NCI-H187 treated with DMSO at 0.1 percent for 48 hours (cell line): ENCODE data around the gene ADAM10.

Experiments
- DNase-seq: peaks from one replicate; lab custom pipeline; 2025; lab: John Stamatoyannopoulos, UW

The ADAM10 gene

DNA sequence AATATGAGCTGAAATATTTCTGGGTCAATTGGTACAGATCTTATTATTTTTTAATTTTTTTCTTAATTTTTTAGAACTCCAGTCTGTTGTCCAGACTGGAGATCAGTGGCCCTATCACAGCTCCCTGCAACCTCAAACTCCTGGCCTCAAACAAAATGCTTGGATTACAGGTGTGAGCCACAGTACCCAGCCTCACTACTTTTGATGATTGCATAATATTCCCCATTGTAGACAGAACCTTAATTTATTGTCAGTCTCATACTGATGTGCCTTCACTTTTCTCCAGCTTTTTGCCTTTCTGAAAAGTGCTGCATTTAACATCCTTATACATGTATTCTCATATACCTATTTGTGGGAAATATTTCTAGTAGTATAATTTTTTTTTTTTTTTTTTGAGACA, 172.8 kb downstream of the ADAM10 start:
- no peak for DNase-seq

DNA sequence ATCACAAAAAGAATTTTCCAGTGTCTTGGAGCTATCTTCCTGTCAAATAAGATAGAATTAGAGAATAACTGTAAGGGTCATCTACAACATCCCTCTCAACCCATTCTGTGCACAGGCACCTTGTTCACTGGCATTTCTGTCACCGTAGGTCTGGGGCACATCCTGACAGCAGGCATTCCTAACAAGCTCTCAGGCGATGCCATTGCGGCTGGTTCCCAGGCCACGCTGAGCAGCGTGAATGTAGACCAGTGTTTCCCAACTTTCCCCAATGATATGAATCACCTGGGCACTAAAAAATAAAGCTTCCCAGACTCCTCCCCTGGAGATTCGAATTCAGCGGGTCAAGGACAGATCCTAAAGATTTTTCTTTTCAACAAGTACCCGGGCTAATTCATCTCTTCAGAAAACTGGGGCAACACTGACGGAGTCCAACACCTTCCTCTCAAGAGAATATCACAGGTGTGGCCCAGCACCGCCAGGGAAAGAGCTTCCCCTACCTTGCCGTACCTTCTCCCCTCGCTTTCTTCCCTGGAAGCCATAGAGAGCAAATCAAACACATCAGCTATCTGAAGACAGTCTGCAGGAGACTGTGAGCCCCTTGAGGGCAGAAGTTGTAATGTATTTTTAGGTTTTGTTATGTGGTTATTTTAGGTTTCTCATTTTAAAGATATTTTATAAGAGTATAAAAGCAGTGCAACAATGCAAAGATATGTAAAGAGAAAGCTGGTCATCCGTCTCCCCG, 174.3 kb downstream of the ADAM10 start:
- no peak for DNase-seq

DNA sequence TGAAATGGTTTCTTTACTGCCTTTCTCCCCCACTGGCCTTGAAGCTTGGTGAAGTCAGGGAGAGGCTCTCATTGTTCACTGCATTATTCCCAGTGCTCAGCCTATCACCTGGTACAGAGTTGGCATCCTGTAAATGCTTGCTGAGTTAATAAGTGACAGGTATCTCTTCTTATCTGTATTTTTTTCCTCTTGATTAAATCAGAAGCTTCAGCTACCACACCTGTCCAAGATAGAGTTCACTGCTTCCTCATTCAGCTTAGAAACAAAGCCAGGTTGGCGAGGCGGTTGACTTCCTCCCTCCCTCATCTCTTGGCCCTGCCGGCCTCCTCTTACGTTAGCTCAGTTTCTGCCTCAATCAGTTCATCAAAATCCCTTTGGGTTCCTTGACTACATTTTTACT, 174.9 kb downstream of the ADAM10 start:
- no peak for DNase-seq

DNA sequence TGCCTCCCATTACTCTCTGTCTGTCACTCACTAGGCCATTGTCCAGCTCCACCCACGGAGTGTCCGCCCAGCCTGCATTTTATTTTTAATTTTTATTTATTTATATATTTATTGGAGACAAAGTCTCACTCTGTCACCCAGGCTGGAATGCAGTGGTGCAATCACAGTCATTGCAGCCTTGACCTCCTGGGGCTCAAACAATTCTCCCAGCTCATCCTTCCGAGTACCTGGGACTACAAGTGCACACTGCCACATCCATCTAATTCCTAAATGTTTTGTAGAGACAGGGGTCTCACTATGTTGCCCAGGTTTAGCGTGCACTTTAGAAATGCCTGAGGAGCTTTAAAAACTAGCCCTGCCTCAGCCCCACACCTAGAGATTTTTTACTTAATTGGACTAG, 176.2 kb downstream of the ADAM10 start:
- DNase-seq: no peak

DNA sequence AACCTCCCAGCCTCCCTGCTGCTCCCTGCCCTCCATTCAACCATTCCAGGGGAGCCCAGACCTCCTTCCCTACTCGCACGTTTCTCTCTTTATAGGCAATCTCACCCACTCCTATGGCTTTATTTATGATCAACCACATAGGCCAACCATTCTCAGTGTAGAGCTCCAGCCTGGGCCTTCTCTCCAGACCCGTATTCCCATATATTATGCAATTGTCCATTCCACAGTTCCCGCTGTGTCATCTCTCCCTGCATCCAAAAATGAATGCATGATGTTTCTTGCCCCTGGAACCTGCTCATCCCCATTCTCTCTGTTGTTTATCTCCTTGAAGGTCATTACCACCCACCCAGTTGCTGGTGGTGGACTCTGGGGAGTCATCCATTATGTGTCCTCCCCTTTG, 177.0 kb downstream of the ADAM10 start:
- no peak for DNase-seq

DNA sequence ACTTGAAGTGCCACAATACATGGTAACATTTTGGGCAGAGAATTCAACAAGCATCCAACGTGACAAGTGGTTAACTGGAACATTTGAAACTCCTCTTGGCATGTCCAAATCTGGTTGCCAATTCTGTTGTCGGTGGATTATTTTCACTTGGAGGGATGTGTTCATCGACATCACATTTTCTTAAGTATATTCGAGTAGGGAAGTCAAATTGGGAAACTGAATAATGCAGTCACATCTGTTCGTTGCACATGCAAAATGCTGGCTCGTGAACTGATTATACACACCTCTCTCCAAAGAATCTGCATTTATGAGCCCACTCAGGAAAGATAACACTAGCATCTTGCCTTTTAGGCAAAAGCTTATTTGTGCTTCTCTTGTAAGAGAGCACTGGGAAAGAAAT, 178.0 kb downstream of the ADAM10 start:
- no peak for DNase-seq

DNA sequence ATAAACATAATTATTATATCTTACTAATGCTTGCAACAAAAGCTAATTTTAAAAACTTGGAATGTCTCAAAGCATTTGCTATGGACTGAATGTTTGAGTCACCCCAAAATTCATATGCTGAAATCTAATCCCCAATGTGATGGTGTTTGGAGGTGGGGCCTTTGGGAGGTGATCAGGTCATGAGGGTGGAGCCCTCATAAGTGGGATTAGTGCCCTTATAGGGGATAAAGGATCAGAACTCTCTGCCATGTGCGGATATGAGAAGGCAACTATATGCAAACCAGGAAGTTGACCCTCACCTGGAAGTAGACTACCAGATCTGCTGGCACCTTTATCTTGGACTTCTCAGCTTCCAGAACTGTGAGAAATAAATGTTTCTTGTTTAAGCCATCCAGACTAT, 180.1 kb downstream of the ADAM10 start:
- DNase-seq: no peak

DNA sequence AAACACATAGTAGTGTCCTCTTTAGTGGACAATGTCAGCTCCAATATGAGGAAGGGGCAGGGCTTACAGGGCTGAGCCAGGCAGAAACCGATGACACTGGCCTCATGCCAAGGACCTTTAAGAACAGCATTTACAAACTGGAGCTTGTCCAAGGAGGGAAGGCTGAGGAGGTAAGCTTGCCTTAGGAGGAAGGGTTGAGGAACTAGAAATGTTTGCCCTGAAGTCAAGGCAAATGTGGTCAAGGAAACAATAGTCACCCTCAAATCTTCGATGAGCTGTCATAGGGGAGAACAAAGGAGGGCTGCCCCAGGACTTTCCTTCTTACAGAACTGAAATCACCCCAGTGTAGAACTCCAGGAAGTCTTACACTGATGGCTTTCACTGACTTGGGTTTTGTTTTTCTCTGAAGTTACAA, 181.3 kb downstream of the ADAM10 start:
- no peak for DNase-seq

DNA sequence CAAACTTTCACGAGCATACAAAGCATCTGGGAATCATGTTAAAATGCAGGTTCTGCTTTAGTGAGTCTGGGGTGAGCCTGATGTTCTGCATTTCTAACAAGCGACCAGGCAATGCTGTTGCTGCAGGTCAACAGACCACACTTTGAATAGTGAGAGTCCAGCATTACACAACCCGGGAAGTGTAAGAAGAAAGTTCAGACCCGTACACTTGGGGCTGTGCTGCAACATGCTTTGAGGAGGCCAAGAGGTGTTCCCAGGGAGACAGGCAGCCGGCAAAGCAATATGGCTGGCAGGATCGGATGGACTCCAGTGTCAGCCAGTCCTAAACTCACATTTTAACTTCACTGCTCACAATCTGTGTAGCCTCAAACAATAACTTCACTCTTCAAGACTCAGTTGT, 183.5 kb downstream of the ADAM10 start:
- DNase-seq: no peak

DNA sequence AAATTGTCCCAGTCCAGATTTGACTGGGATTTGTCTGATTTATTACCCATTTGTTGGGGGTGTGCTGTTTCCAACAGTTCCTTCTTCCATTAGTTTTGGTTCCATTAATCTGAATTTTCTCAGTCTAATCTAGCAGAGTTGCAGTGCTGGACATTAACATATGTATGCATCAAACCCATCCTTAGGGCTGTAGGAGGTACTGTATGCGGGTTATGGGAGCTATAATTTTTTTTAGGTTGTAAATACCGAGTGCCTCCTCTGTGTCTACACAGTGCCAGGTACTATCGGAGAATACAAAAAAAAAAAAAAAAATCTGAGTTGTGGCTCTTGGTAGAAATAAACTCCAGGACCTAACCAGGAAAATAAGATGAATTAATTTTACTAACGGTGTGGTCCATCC, 183.9 kb downstream of the ADAM10 start:
- no peak for DNase-seq

DNA sequence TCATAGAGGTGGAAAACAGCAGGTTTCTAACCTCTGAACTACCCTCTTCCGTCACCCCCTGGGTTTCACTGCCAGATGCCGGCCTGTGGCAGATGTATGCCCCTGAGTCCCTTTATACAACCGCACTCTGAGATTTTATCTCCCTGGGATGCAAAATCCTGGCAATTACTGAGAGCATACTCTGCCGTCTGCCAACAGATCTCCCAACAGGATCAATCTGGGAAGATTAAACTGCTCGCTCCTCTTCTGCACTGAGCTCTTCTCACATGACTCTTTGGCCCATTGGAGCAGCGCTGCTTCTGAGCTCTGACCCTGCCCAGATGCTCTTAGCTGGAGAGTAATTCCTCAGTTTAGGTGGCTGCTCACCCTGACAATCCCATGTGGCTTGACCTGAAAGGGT, 184.5 kb downstream of the ADAM10 start:
- DNase-seq: no peak

DNA sequence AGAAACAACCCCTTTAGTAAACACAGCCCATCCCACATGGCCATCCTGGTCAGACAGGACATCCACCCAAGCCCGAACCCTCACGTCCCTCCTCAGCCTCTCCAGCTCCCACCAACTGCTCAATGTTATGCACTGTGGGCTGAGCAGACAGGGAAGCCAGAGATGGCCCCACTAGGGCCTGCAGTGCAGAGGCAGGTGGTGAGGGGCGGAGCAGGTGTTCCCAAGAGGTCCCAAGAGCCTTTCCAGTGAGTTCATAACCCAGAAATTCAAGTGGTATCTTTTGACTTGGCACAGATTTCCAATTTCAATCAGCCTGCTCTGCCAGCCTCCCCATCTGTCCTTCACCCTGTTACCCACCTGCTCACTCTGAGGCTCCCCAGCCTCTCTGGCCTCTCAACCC, 187.4 kb downstream of the ADAM10 start:
- peak; percentile 4 for DNase-seq

DNA sequence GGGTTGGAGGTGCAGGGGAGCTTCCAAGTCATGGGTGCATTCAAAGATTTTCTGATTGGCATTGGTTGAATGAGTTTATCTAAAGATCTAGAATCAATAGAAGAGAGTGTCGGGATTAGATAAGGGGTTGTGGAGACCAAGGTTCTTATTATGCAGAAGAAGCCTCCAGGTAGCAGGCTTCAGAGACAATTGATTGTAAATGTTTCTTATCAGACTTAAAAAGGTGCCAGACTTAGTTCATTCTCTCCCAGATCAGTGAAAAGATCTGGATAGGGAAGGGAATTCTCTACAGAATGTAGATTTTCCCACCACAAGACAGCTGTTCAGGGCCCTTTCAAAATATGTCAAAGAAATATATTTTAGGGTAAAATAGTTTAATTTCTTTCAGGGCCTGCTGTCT, 188.2 kb downstream of the ADAM10 start:
- DNase-seq: no peak

DNA sequence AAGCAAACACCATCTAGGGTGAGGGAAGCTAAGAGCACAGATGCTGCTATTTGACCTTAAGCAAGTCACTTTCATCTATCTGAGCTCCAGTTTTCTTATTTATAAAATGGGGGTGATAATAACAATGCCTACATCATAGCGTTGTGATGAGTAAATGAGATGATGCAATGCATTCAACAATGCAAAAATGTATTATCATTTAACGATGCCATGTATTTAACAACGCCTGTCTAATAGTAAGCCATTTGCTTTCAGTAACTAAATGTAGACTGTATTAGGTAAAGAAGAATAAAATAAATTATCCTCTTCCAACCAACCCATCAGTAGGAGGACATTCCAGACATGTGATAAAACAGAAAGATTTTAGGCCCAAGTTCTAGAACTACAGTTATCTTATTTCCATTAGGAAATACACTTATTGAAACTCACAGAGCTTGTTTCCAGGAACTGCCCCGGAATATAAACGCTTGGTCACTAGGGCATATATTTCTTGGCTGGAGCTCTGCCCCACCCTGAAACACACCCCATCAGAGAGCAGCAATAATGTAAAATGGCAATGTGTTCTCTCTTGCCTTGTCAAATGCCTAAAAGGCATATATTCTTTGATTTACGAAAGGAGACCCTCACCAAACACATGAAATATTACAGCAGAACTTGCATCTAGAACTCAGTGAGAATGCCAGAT, 189.5 kb downstream of the ADAM10 start:
- no peak for DNase-seq

DNA sequence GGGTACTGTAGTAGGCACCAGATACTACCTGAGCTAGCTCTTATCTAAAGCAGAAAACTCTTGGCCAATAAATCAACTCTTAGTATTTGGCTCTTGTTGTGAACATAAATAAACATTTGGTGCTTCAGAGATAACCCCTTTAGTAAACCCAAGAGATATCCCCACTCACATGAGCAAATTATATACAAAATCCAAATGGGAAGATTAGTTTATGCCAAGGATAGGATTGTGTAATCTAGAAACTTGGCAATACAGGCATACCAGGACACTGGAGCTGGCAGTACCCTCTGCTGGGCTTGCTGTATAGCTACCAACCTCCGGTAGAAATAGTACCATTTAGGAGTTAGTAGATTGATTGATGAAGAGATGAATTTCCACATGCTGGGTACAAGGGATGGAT, 190.7 kb downstream of the ADAM10 start:
- no peak for DNase-seq

DNA sequence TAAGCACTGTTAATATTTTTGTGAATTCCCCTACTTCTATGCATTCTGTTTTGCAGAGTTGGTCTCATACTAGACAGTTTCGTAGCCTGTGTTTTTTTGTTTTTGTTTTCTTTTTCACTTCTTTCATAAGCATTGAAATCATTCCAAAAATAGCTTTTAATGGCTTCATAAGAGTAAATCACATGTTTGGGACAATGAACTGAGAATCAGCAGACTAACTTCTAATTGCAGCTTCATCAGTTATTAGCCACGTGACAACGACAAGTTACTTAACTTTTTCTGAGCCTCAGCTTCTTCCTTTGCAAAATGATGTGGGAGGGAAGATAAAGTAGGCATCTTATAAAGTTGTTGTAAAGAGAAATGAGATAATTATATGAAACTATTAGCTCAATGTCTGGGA, 193.0 kb downstream of the ADAM10 start:
- no peak for DNase-seq

DNA sequence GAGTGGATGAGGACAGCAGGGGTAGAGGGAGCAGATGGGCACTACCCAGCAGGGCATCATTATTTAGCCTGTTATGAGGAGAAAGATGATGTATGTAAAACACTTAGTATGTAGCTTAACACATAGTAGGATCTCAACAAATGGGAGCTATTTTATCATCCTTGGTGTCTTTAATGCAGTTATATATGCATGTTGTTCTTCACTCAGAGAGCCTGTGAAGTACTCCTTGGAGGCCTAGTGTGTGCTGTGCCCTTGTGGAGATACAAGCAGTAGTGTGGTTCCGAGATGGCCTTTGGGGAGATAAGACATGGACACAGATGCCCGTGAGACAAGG, 193.5 kb downstream of the ADAM10 start:
- DNase-seq: no peak

DNA sequence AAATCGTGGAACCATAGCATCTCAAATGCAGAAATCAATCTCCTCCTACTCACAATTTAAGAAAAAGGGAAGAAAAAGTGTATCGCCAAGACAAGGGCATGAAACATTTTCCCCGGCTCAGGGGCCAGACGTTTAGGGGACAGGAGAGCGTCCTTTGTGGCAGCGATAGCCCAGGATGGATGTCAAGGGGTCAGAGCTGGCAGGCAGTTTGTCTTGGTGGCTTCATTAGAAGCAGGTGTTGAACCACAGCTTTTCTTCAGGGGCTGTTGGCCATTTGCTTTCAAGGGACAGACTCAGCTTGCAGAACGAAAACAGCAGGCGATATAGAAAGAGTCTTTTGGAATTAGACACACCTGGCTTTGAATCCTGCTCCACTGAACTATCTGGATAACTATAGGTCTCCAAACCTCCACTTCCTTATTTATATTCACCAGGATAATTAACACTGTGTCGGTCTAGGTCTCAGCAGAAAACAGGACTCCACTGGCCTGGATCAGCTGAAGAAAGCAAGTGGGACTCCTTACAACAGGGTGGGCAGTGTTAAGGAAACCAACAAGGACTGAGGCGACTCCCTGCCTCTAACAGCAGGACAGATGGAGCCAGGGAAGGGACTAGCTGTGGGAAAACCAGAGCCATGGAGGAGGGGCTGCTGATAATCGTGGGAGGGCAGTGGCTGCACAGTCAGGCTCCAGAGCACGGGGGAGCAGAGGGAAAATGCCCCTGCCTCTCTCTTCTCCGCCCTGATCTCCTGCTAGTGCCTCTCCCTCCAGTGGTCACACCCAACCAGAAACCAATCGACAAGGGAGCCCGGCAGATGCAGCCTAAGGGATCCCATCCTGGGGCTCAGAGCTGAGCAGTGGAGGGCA, 194.1 kb downstream of the ADAM10 start:
- no peak for DNase-seq

DNA sequence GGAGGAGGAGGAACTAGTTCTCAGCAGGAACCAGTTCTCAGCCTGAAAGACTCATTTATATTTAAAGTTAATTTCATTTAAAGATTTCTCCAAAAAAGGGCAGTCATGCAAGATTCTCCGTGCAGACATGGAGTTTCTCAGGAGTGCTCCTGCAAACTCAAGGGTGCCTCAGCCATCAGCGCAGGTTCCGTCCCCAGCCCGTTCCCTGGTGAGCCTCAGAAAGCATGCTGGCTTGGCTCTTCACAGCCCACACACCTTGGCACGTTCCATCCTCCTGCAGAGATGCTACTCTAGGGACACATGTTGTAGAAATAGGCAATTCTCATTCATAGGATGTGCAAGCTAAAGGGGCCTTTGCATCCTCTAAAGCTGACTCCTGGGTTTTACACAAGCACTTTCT, 194.7 kb downstream of the ADAM10 start:
- DNase-seq: no peak

DNA sequence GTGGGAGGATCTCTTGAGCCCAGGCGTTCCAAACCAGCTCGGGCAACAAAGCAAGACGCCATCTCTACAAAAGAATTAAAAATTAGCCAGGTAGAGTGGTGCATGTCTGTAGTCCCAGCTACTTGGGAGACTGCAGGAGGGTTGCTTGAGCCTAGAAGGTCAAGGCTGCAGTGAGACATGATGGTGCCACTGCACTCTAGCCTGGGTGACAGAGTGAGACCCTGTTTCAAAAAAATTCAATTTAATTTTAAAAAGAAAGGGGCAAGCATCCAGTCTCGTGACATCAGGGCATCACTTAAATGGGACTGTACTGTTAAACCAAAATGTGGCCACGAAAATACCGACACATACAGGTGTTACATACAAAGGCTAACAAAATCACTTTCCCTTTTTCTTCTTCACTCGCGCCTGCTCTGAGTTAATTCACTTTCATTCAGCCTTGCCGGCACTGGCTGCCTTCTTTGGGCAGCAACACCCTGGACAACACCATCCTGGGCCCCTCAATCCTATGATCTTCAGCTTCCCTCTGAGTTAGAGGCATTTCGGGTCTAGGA, 196.1 kb downstream of the ADAM10 start:
- no peak for DNase-seq

DNA sequence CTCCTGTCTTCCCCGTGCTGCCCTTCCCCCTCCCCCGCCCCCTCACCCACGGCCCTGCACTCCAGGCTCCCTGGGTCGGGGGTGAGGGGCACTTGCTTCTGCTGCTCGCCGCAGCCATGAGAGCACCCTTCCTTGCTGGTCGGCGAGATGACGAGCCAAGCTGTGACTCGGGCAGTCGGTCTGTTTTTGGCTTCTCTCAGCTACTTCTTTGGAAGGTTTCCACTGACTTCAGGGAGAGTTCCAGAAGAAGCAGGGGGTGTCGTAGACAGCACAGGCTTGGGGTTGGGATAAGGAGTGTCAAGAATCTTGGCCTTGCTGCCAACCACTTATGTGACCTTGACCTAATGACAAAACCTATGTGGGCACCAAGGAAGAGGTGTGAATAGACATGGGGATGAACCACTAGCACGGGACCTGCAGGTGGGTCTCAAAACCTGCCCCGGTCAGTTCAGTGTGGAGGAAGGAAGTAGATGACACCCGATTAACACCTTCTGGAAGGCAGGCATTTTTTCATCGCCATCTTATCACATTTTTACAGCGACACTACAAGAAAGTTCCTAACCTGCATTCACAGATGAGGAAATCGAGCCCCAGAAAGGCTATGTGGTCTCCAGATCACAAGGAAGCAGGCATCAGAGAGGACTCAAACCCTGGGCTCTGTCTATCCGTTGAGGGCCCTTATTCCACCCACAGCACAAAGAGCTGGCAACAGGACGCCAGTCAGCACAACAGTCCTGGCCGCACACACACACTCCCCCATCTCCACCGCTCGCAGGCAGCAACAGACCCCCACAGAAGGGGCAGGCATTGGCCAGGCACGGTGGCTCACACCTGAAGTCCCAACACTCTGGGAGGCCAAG, 196.8 kb downstream of the ADAM10 start:
- no peak for DNase-seq
